ENCODE data around the gene SRP54.

The SRP54 gene

GRCh38 chr14:35073486-35073885 lies 90.7 kb downstream of the SRP54 start:
- no peaks in the 10 kb centered on the region for H4K20me1 ChIP-seq (ENCODE audit: control insufficient read depth, insufficient read depth, low read depth, low read length)
- H3F3A ChIP-seq (ENCODE audit: control insufficient read depth, insufficient read depth), result no peaks in the 10 kb centered on the region
- no peaks in the 10 kb centered on the region for H3K79me2 ChIP-seq (ENCODE audit: control insufficient read depth, low read length)
- no peaks in the 10 kb centered on the region for H3K9me2 ChIP-seq (replicated peaks; ENCODE audit: control insufficient read depth, low read length)
- H3K4me1 ChIP-seq (ENCODE audit: control insufficient read depth, low read length), result peaks cover 13% of the 10 kb centered on the region
- no peak overlapping the region for H3K4me2 ChIP-seq (ENCODE audit: low read length)
- H3K36me3 ChIP-seq (ENCODE audit: control insufficient read depth, low read length), result no peaks in the 10 kb centered on the region
- no peaks in the 10 kb centered on the region for H3K9me3 ChIP-seq (ENCODE audit: control insufficient read depth, insufficient read depth, low read length)
- H3K27me3 ChIP-seq (ENCODE audit: control insufficient read depth, low read length), result no peaks in the 10 kb centered on the region
- no peak for TF ChIP-seq CTCF (IDR thresholded peaks at IDR 0.05; ENCODE audit: low read depth, low read length, poor library complexity, severe bottlenecking)
- TF ChIP-seq EZH2phosphoT487 (IDR thresholded peaks at IDR 0.05; ENCODE audit: borderline replicate concordance, low read length), result no peak
- H3K4me3 ChIP-seq (ENCODE audit: low read length), result no peak overlapping the region
- no peak overlapping the region for H3K27ac ChIP-seq (ENCODE audit: low read depth, low read length)

DNA sequence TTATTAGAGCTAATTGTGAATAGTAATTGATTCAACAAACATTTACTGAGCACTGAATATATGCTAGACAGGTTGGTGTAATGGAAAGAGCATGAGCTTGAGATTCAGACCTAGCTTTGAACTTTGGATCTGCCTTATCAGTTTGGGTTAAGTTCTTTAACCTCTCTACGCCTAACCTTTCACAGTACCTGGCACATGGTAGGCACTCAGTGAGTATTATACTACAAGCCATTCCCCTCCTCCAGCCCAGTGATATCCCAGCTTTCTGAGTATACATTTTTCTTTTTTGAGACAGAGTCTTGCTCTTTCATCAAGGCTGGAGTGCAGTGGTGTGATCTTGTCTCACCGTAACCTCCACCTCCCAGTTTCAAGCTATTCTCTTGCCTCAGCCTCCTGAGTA lies 95.3 kb downstream of the SRP54 start:
- no peak for TF ChIP-seq EZH2phosphoT487 (IDR thresholded peaks at IDR 0.05; ENCODE audit: borderline replicate concordance, low read length)
- no peak for TF ChIP-seq CTCF (IDR thresholded peaks at IDR 0.05; ENCODE audit: low read depth, low read length, poor library complexity, severe bottlenecking)
- no peaks in the 10 kb centered on the region; the same call in 1 of the 2 replicates for H3K36me3 ChIP-seq (ENCODE audit: control insufficient read depth, low read length)
- no peaks in the 10 kb centered on the region for H3K9me2 ChIP-seq (replicated peaks; ENCODE audit: control insufficient read depth, low read length)
- no peak overlapping the region for H3K4me2 ChIP-seq (ENCODE audit: low read length)
- H3K27me3 ChIP-seq (ENCODE audit: control insufficient read depth, low read length), result no peaks in the 10 kb centered on the region
- H3K4me1 ChIP-seq (ENCODE audit: control insufficient read depth, low read length), result no peaks in the 10 kb centered on the region
- H3K27ac ChIP-seq (ENCODE audit: low read depth, low read length), result no peak overlapping the region
- no peaks in the 10 kb centered on the region for H4K20me1 ChIP-seq (ENCODE audit: control insufficient read depth, insufficient read depth, low read depth, low read length)
- no peaks in the 10 kb centered on the region for H3K9me3 ChIP-seq (ENCODE audit: control insufficient read depth, insufficient read depth, low read length)
- H3F3A ChIP-seq (ENCODE audit: control insufficient read depth, insufficient read depth), result peaks cover 3% of the 10 kb centered on the region; the same call in 1 of the 2 replicates
- H3K79me2 ChIP-seq (ENCODE audit: control insufficient read depth, low read length), result no peaks in the 10 kb centered on the region
- H3K4me3 ChIP-seq (ENCODE audit: low read length), result no peak overlapping the region
